Prostate gland (tissue), 2 donors: ENCODE measurements around the gene PSD4.

Experiments
- POLR2A ChIP-seq: fragments of 450-650 bp; IDR thresholded peaks from one replicate; pipeline ENCODE4 v1.6.1; 2016; ENCODE audit warnings: antibody characterized with exemption, mild to moderate bottlenecking
- TF ChIP-seq, protein P1 (sequence below), 4 experiments: fragments of 200-600 bp in 2 of 4; fragments of 450-650 bp in 2 of 4; sonication (generic) in 2 of 4; IDR thresholded peaks; 1 replicate in 3 of 4; 2 replicates in 1 of 4; pipeline ENCODE4 v1.5.1; 2016 to 2019; ENCODE audit warnings: antibody characterized with exemption in 4 of 4, mild to moderate bottlenecking in 2 of 4, moderate library complexity in 2 of 4

DNA sequence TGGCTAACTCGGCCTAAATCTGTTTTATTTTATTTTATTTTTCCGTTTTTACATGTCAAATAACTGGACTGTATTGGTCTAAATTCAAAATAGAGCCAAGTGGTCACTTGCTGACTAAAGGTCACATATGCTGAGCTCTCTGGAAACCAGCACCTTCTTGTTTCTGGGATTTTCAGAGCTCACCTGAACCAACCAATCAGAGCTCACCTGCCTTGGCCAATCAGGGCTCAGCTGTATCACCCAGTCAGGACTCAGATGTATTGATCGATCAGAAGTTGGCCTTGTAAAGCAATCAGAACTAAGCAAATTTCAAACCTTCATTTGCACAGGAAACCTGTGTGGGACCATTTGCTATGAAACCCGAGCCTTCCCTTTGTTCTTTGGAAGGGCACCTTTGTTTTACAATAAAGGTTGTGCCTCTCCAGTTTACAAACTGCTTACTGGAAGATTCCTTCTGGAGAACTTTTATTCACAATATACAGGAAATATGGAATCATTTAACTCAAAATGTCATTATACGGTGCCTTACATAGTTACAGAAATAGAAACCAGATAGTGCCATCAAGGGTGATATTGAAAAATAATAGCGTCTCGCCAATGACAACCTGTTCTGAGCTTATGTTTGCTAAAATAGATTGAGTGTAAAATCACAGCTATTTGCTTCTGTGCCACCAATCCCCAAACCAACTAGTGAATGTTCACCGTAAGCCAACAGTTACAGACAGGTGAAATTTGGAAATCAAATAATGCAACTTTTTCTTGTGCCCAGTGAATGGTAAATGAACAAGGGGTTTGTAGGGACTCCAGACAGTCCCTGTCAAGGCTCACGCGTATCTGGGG lies 17.3 kb upstream of the PSD4 start:
- TF ChIP-seq, protein P1, sequence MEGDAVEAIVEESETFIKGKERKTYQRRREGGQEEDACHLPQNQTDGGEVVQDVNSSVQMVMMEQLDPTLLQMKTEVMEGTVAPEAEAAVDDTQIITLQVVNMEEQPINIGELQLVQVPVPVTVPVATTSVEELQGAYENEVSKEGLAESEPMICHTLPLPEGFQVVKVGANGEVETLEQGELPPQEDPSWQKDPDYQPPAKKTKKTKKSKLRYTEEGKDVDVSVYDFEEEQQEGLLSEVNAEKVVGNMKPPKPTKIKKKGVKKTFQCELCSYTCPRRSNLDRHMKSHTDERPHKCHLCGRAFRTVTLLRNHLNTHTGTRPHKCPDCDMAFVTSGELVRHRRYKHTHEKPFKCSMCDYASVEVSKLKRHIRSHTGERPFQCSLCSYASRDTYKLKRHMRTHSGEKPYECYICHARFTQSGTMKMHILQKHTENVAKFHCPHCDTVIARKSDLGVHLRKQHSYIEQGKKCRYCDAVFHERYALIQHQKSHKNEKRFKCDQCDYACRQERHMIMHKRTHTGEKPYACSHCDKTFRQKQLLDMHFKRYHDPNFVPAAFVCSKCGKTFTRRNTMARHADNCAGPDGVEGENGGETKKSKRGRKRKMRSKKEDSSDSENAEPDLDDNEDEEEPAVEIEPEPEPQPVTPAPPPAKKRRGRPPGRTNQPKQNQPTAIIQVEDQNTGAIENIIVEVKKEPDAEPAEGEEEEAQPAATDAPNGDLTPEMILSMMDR (IDR thresholded peaks at IDR 0.05) = no peak
- TF ChIP-seq POLR2A = no peak
